ENCODE data around the gene COQ8B.

- TF ChIP-seq POLR2A (IDR thresholded peaks at IDR 0.05) = no peak
- no peak for TF ChIP-seq CTCF (IDR thresholded peaks at IDR 0.05 in 8 of 11, conservative IDR thresholded peaks at IDR 0.05 in 3 of 11)
Measured at GRCh38 chr19:40755791-40756190, 39.1 kb upstream of the COQ8B start.
